HG03342 (cell line): Measurements from ENCODE around the gene DYRK2.
A peak's percentile ranks its signal among the peaks of the same experiment; 100 is the strongest.

Source experiments
- ATAC-seq: cut with Tn5 transposase; IDR thresholded peaks from one replicate; pipeline ENCODE4 v1.9.1; 2021; ENCODE audit warnings: mild to moderate bottlenecking, moderate library complexity; ENCODE audit not compliant: unreplicated experiment

DYRK2 gene

GRCh38 chr12:67648521-67649260 lies at the start of gene DYRK2:
DYRK2 (plus strand) TSS chr12:67648745; CDS start chr12:67649134, 389 bp downstream.
- ATAC-seq = peak; percentile 40

DNA sequence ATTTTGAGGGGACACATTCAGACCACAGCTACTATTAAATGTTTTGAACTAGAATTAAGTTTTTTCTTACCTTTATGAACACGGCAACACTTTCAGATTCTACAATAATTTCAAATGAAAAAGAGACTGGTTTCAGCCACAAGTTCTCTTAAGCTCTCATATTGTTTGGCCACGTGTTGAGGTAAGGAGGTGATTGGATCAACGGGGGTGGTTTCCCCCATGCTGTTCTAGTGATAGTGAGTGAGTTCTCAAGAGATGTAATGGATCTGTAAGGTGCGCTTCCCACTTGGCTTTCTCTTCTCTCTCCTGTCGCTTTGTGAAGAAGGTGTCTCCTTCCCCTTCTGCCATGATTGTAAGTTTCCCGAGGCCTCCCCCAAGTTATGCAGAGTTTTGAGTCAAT lies 48.9 kb upstream of the DYRK2 start:
- ATAC-seq = no peak

- no peak for ATAC-seq
These were observed 47.4 kb upstream of the DYRK2 start for GRCh38 chr12:67601126-67601525.

- ATAC-seq = no peak
These were observed 39.2 kb upstream of the DYRK2 start for GRCh38 chr12:67609226-67609870.

DNA sequence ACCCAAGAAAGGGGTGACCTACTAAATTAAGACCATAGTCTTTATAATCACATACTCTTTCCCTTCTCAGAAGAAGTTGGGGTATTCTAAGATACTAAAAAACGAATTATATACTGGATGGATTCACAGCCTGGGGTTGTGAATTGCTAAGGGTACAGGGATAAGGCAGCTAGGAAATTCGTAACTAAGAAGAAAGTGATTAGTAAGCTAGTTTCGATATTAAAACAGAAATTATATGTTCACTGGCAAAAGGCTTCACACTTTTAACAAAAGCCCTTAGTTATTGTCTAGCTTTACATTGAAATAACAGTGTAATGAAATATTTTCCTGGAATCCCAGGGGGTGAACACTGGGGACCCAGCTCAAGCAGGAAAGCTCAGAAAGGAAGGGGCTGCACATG lies 35.5 kb upstream of the DYRK2 start:
- ATAC-seq = no peak

GRCh38 chr12:67617629-67618028 lies 30.9 kb upstream of the DYRK2 start:
- no peak for ATAC-seq

GRCh38 chr12:67618303-67618702 lies 30.2 kb upstream of the DYRK2 start:
- no peak for ATAC-seq

GRCh38 chr12:67621112-67621511 lies 27.4 kb upstream of the DYRK2 start:
- no peak for ATAC-seq

DNA sequence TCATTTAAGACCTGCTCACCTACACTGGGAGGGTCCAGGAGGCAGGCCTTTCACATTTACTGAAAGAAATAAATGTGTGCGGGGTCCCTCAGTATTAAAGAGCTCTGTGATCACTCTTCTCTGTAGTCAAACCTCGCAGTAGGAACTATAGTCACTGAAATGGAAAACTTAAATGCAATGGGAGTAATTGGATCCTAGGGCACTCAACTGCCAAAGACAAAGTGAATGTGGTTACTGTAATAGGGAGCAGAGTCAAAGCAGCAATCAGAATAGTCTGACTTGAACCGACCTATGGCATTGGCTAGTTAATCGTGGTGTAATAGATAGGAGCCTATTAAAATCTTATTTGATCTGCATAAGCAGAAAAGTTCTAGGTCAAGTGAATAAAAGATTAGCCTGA lies 26.6 kb upstream of the DYRK2 start:
- ATAC-seq = no peak

- no peak for ATAC-seq
These were observed 25.3 kb upstream of the DYRK2 start for GRCh38 chr12:67623259-67623658.

GRCh38 chr12:67624355-67624754 lies 24.2 kb upstream of the DYRK2 start:
- ATAC-seq = no peak

- no peak for ATAC-seq
These were observed 23.5 kb upstream of the DYRK2 start for GRCh38 chr12:67625004-67625403.

DNA sequence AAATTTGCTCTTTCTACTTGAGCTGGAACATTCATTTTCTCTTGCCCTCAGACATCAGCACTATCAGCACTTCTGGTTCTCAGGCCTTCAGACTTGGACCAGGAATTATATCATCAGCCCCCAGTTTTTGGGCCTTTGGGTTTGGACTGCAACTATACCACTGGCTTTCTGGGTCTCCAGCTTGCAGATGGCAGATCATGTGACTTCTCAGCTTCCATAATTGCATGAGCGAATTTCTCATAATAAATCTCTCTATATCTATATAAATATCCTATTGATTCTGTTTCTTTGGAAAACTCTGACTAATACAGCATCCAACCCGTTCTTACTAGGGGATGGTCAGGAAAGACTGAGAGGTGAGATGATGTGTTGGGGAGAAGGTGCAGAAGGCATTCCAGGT lies 22.4 kb upstream of the DYRK2 start:
- ATAC-seq = no peak

- peak; percentile 99 for ATAC-seq
These were observed 18.0 kb upstream of the DYRK2 start for GRCh38 chr12:67630373-67631088.

DNA sequence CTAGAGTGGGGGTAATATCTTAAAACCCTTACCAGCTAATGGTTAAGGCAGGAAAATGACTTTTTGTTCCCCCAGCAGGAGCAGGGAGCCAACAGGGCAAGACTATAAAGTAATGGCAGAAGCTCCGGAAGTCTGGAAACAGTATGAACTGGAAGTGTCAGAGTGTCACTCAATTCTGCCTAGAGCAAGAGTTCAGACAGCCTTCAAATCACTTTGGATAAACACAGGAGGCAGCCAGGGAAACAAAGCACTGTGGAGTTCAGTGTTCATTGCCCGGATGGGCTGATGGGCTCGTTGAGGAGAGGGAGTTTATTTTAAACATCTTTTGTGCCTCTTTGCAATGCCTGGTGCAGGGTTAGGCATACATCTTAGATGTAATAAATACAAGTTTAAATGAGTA lies 16.5 kb upstream of the DYRK2 start:
- no peak for ATAC-seq

DNA sequence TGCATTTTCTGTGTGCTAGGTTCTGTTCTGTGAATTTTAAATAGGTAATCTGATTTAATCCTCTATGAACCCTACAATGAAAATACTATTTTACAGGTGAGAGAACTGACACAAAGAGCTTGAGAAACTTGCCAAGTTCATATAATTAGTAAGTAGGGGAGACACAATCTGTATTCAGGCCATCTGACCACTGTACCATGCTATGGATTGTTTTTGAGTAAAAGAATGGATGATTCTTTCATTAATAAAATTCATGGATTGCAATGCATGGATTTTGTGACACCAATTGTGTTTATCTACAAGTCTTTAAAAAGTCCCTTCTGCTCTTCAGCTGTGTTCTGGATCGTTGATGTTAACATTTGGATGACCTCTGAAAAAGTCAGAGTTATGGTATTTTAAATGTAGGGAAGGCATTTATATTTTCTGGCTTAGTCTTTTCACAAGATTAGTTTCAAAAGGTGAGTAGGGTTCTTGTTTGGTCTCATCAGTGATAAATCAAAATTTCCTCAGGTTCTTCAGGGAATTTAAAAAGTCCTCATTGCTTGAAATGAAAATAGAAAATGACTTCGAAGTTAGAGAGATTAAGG lies 15.4 kb upstream of the DYRK2 start:
- no peak for ATAC-seq

- ATAC-seq = no peak
These were observed 14.8 kb upstream of the DYRK2 start for GRCh38 chr12:67633708-67634107.

DNA sequence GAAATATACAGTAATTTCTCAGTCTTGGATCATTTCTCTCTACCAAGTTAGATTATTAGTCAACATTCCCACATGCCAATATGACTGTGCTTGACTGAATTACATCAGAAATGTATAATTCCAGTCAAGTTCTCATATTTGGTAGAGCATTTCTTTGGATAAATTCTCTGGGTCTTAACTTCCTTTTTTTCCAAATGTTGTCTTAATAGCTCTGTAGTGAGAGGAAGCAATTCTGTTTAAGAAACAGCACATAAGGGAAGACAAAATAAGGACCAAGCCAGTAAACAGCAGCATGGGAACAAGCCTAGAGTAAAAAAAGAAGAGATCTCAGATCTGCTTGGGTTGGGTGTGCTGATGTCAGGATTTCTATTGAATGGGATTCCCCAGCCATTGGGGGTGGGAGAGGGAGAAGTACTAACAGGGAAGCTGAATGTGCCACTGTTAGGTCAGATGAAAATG lies 14.2 kb upstream of the DYRK2 start:
- no peak for ATAC-seq

DNA sequence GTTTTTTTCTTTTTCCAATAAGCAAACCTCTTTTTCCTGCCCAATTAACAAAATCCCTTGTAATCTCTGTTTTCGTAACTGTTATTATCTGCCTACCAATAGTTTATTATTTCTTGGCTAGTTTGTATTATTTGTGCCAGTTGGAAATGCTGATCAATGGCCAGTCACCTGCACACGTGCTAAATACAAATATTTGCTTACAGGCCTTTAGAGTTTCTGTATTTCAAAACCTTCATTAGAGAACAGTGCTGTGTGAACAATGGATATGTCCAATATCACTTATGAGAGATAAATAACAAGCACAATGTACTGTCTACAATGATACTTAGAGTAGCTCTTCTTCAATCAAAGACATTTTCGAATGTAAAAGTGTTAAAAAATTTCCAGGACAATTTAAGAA lies 10.8 kb upstream of the DYRK2 start:
- no peak for ATAC-seq

GRCh38 chr12:67638694-67639093 lies 9.9 kb upstream of the DYRK2 start:
- no peak for ATAC-seq

DNA sequence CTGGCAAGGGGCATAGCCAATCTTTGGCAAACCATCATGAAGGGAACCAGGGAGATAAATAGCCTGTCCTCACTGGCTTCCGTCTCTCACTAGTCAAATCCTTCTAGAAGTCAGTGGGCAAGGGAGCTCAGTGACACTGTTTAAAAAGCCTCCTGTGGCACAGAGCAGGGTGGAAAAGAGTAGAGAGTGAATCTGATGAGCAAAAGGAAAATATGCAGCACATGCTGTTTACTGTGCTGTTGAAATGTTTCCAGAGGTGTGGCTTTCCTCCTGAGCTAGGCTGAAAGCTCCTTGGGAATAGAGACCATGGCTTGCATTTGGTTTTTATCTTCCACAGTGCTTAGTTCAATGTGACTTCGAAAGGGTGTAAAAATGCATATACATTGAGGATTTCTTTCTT lies 7.7 kb upstream of the DYRK2 start:
- no peak for ATAC-seq

- no peak for ATAC-seq
These were observed 3.4 kb upstream of the DYRK2 start for GRCh38 chr12:67645126-67645525.
